ENCODE results near the gene TMCC2.
A peak's percentile ranks its signal among the peaks of the same experiment; 100 is the strongest.

Gene TMCC2

DNA sequence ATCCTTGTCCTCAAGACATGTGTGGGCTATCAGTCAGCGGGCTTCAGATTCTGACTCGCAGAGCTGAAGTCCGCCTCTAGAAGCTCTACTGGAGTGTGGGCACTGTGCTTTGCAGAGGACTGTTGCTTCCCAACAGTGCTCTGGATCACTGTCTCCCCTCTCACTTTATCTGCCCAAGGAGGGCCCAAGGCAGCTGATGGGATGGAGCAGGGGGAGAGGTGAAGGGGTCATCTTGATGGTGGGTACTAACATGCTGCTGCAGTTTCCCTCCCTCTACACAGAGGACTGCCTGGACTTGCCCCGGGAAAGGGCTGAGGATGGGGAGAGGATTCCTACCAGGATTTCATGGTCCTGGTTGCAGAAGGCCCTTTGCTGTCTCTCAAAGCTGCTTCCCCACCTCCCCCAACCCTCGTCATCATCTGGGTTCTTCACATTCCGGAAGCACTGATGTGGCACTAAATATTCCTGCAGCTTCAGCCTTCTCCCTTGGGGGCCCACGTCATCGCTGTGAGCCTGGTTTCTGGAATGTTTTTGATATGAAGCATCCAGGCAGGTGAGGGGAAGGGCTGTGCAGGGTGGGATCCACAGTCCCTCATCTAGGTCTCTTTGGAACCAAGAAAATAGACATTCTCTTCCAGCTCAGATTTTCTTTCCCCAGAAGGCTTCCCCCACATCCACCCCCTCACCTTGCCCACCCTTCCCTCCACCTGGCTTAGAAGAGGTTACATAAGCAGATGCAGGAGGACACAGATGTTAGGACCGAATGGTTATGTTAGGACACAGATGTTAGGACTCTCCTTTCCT lies 70.6 kb downstream of the TMCC2 start:
- no peak for DNase-seq

DNA sequence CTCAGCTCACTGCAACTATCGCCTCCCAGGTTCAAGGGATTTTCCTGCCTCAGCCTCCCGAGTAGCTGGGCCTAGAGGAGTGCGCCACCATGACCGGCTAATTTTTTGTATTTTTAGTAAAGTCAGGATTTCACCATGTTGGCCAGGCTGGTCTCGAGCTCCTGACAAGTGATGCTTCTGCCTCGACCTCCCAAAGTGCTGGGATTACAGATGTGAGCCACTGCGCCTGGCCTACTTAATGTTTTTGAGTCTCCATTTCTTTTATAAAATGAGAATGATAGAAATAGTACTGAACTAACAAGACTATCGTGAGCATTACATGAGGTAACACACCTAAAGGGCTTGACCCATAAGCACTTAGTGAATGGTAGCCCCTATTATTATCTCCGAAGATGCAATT lies 72.4 kb downstream of the TMCC2 start:
- TF ChIP-seq GATA1 (IDR thresholded peaks at IDR 0.05; ENCODE audit: low read depth, low read length) (no peak), POLR2A (IDR thresholded peaks at IDR 0.05; ENCODE audit: low read length) (no peak)
- no peak for DNase-seq

More for the DNA sequence above, 70.6 kb downstream of the TMCC2 start:
- TF ChIP-seq GATA1 (IDR thresholded peaks at IDR 0.05; ENCODE audit: low read depth, low read length) (no peak), POLR2A (IDR thresholded peaks at IDR 0.05; ENCODE audit: low read length) (no peak)

DNA sequence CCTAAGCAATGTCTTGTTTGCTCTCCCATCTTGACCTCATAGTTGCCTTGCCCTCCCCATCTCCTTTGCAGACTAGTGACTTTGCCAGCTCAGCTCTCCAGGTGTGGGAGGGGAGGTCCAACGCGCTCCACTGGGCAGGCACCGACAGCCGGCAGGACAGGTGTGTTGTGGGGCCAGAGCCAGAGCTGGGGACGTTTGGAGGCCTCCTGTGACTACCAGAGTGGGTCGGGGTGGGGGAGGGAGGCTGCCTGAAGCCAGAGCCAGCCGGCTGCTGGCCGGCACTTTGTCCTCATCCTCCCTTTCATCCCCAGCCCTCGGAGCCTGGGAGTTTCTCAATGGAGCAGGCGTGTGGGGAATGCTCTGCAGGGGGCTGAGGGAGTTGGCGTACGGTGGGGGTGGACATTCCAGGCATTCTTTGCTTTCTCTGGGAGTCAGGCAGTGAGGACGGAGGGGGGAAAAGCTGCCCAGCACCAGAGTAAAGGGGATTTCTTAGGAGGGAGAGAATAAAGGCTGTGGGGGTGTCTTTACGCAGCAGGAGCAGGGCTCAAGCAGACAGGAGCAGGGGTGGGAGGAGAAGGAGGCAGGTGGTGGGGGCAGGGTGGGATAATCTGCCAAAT lies 73.6 kb downstream of the TMCC2 start:
- no peak for DNase-seq
- TF ChIP-seq POLR2A (IDR thresholded peaks at IDR 0.05; ENCODE audit: low read length) (no peak), GATA1 (IDR thresholded peaks at IDR 0.05; ENCODE audit: low read depth, low read length) (no peak)

DNA sequence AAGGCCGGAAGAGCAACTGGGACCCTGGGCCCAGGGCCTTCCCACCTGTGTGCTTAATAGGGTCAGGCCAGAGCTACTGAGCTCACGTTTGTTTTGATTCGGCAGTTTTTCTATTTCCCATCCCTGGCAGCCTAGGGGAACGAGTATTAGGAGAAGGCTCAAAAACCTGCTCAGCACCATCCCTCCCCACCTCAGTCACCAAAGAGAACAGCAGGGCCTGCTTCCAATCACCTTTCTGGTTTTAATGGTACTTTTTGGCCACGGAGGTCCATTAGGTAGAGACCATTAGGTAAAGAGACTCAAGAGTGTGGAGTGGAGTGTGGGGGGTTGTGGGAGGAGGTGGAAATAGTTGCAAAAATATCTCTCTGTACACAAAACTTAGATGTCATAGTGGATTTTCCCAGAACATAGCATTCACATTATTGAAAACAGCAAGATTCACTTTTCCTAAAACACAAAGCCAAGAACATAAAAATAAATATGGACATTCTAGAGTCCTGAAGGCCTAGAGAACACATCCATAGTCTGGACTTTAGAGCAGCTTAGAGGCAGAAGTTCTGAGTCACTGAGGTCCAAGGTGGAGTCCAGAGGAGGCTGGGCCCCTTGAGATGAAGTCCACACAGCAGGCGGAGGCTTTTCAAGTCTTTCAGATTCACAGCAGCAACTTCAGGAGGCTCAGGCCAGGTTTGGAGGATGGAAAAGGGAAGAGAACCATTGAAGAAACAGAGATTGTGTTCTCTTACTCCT lies 74.3 kb downstream of the TMCC2 start:
- no peak for DNase-seq
- TF ChIP-seq POLR2A (IDR thresholded peaks at IDR 0.05; ENCODE audit: low read length) (no peak), GATA1 (IDR thresholded peaks at IDR 0.05; ENCODE audit: low read depth, low read length) (no peak)

DNA sequence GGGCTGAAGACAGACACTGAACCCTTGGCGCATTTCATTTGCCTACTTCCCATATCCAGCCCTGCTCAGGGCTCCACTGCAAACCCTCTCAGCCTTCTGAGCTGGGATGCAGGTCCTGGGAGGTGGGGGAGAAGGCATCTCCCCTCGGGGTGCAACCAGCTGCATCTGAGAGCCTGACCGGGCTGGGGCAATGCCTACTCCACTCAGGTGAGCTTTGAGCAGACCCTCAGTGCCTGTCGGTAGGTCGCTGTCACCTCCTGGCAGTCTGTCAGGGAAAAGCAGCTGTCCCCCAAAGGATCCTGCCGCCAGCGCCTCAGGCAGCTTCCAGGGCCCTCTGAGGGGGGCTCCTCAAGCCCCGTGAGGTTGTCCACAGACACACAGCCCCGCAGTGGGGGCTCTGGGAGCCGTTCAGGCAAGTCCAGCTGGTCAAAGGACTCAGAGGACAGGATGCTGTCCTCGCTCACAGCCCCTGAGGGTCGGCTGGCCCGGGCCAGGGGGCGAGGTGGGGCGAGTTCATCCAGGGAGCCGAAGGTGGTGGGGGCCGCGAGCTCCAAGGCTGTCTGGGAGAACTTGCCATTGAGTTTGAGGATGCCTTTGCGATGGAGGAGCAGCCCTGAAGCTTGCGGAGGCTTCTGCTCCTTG lies 75.6 kb downstream of the TMCC2 start:
- TF ChIP-seq POLR2A (IDR thresholded peaks at IDR 0.05; ENCODE audit: low read length) (no peak), GATA1 (IDR thresholded peaks at IDR 0.05; ENCODE audit: low read depth, low read length) (no peak)
- no peak for DNase-seq

DNA sequence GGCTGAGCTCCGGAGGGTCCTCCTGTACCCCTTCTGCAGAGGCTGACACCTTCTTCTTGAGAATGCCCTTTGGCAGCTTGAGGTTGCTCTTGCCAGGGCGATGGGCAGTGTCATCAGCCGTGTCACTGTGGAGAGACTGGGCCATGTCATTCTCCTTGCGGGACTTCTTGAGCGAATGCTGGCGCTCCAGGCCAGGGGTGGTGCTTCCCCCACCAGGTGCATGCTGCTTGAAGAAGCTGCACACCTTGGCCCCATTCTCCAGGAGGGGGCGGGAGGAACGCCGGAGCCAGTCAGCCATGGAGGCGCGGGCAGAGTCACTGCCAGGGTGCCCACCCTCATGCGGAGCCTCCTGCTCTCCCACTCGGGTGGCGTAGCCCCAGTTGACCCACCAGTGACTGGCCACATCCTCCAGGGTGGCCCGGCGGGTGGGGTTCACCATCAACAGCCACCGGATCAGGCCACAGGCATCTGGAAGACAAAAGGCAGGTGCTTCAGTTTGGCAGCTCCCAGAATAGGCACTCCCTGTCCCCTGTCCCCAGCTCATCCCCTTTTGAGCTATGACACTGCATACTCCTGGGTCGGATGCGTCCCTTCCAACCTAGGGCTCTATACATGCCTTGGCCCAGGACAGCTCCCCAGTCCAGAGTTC lies 76.4 kb downstream of the TMCC2 start:
- TF ChIP-seq POLR2A (IDR thresholded peaks at IDR 0.05; ENCODE audit: low read length) (no peak), GATA1 (IDR thresholded peaks at IDR 0.05; ENCODE audit: low read depth, low read length) (no peak)
- no peak for DNase-seq

DNA sequence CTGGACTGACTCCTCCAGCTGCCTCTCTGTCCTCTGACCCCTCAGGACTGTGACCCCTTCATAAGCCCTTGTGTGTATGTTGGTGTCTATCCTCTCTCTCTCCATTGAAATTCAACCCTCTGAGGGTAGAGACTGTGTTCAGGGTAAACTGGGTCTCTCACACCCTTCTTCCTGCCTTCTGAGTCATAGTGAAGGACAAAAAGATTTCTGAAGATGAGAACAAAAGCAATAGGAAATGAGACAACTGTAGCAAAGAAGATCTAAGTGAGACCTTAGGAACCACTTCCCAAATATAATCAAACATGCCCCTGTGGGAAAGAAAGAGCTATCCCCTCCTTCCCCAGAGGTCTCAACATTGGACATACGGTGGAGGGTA lies 76.9 kb downstream of the TMCC2 start:
- no peak for DNase-seq
- no peak for TF ChIP-seq GATA1 (IDR thresholded peaks at IDR 0.05; ENCODE audit: low read depth, low read length)
- no peak for TF ChIP-seq POLR2A (IDR thresholded peaks at IDR 0.05; ENCODE audit: low read length)

DNA sequence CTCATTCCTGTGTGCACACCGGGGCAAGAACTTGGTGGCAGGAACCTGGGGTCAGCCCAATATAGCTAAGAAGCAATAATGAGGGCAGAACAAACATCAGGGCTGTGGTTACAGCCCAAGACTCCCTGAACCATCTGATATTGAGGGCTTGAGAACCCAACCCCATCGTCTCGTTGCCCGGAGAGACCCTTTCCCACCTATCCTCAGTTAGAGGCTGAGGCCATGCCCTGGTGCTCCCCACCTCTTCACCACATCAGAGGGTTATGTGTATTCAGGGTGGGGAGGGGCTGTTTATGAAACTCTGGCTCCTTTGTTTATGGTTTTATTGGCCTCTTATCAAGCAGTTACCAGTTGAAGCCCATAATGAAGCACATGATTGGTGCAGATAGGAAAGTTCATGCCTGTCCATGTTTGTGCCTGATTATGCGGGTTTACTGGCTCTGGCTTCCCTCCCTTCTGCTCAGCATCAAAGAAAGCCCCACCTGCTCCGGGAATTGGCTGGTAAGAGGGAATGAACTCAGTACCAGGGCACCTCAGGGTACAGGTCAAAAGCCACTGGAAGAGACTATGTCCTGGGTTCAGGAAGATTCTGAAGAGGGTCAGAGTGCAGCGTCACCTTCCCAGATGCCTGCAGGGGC lies 79.3 kb downstream of the TMCC2 start:
- peak; percentile 36 to 78 for DNase-seq

DNA sequence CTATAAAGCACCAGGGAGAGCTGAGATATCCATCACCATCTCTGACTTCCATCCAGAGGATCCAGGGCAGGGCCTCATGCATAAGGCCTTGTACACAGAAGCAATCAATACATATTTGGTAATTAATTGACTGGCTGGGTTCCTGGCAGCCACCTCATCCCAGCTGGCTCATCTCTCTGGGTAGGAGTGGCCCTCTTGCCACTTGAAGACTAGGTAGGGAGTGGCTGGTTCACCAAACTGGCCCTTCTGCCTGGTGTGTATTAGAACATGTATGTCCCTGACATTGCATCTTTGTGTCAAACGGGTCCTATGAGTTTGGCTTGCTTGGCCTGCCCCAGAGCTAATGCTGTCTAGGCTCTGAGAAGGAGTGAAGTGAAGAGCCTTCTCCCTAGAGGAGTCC lies 82.0 kb downstream of the TMCC2 start:
- no peak for TF ChIP-seq GATA1 (IDR thresholded peaks at IDR 0.05; ENCODE audit: low read depth, low read length)
- no peak for TF ChIP-seq POLR2A (IDR thresholded peaks at IDR 0.05; ENCODE audit: low read length)
- no peak for DNase-seq

More for the DNA sequence above, 79.3 kb downstream of the TMCC2 start:
- TF ChIP-seq GATA1 (IDR thresholded peaks at IDR 0.05; ENCODE audit: low read depth, low read length) (no peak), POLR2A (IDR thresholded peaks at IDR 0.05; ENCODE audit: low read length) (no peak)

DNA sequence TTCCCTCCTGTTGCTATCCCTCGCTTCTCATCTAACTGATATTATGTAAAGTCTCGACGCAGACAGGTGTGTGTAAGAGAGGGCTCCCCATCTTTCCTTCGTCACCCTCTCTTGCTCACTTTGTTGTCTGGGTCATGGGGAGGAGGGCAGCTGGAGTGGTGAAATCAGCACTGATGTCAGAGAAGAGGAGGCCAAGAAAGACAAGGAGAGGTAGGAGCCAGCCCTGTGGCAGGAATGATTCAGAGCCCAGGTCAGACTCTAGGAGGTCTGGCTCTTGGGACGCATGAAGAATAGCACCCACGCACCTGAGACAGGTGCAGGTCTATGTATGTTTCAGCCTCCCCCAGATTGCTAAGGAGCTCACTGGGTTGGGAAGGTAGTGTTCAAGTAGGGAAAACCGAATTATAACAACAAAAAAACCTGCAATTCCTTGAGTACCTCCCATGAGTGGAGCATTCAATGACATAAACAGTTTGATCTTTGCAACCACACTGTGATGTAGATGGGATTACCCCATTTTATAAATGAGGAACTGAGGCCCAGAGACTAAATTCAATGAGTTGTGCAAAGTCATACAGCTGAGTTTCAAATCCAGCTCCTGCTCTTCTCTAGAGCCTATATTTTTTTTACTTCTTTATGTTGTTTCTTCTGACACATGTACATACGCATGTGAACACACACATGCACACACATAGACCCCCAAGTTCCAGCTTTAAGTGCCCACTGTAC lies 83.4 kb downstream of the TMCC2 start:
- no peak for TF ChIP-seq GATA1 (IDR thresholded peaks at IDR 0.05; ENCODE audit: low read depth, low read length)
- no peak for TF ChIP-seq POLR2A (IDR thresholded peaks at IDR 0.05; ENCODE audit: low read length)
- no peak for DNase-seq

DNA sequence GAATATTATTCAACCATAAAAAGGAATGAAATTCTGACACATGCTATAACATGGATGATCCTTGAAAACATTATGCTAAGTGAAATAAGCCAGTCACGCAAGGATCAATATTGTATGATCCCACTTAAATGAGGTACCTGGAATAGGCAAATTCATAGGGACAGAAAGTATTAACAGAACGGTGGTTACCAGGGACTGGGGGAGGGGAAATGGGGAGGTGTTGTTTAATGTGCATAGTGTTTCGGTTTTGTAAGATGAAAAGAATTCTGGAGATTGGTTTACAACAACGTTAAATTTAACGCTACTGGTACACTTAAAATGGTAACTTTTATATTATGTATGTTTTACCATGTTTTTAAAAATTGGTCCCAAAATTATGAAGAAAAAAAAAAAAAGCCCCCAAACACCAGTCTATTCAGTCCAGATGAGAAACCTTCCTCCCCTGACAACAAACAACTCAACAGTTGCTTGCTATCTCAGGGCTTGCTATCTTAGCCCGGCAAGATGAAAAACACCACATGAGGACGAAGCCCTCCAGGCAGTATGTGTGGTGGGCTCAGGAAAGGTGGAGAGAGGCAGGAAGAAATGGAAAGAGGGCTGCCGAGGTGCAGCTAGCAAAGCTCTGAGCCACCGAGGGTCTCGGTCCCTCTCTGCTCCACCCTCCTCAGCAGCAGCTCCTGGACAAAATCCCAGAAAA lies 85.3 kb downstream of the TMCC2 start:
- DNase-seq = no peak
- TF ChIP-seq GATA1 (IDR thresholded peaks at IDR 0.05; ENCODE audit: low read depth, low read length) = no peak
- no peak for TF ChIP-seq POLR2A (IDR thresholded peaks at IDR 0.05; ENCODE audit: low read length)
